ENCODE measurements around the gene BACE1. TPM values are rescaled to one million over a fixed set of nuclear protein-coding genes. Genes with fewer than 3 reads are reported as not detected.

Gene BACE1
- total RNA-seq, 2 donors from 2014 or later: 12.4 to 28.4 TPM

DNA sequence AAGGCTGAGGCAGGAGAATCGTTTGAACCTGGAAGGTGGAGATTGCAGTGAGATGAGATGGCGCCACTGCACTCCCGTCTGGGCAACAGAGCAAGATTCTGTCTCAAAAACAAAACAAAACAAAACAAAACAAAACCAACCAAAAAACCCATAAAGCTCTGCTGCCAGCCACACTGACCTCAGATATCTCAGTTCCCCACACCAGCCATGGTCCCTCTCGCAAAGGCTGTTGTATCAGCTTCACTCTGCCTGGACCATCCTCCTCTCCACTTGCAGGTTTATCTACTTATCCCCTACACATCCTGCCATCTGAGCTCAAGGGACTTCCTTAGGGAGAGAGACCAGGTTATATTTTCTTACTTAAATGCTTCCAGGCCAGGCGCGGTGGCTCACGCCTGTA, 13.8 kb downstream of the BACE1 start:
- H3K9me3 ChIP-seq: no peaks in the 10 kb centered on the region
- no peak for DNase-seq (ENCODE audit: low spot score)
- TF ChIP-seq POLR2AphosphoS5 (IDR thresholded peaks at IDR 0.05) (no peak), POLR2A (IDR thresholded peaks at IDR 0.05) (no peak)
- TF ChIP-seq, protein P1, sequence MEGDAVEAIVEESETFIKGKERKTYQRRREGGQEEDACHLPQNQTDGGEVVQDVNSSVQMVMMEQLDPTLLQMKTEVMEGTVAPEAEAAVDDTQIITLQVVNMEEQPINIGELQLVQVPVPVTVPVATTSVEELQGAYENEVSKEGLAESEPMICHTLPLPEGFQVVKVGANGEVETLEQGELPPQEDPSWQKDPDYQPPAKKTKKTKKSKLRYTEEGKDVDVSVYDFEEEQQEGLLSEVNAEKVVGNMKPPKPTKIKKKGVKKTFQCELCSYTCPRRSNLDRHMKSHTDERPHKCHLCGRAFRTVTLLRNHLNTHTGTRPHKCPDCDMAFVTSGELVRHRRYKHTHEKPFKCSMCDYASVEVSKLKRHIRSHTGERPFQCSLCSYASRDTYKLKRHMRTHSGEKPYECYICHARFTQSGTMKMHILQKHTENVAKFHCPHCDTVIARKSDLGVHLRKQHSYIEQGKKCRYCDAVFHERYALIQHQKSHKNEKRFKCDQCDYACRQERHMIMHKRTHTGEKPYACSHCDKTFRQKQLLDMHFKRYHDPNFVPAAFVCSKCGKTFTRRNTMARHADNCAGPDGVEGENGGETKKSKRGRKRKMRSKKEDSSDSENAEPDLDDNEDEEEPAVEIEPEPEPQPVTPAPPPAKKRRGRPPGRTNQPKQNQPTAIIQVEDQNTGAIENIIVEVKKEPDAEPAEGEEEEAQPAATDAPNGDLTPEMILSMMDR (IDR thresholded peaks at IDR 0.05): no peak
- 96% methylated on average over 7 of the region's 7 CpGs for WGBS
- no peak overlapping the region for H3K27ac ChIP-seq
- H3K4me1 ChIP-seq (replicated peaks): no peaks in the 10 kb centered on the region
- H3K36me3 ChIP-seq: no peaks in the 10 kb centered on the region
- no peaks in the 10 kb centered on the region for H3K27me3 ChIP-seq (replicated peaks; ENCODE audit: insufficient read depth)
- H3K4me3 ChIP-seq: no peak overlapping the region
- intact Hi-C loops (cut with DNase I): no loop called here

DNA sequence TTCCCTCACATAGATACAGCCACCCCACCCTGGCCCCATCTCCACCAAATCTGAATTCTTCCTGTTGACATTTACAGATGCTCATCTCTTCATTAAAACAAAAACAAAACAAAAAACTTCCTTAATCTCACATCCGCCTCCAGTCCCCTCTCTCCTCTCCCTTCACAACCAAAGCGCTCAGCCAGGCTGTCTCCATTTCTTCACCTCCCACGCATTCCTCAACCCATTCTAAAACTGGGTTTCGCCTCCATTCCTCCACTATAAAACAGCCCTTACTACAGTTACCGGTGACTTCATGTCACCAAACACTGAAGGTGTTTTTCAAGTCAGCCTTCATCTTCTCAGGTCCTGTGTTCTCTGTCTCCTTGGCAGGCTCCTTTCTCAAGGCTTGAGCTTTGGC, 15.3 kb downstream of the BACE1 start:
- no peak for DNase-seq (ENCODE audit: low spot score)
- H3K9me3 ChIP-seq: no peaks in the 10 kb centered on the region
- 55% methylated on average over 5 of the region's 5 CpGs for WGBS
- no peaks in the 10 kb centered on the region for H3K36me3 ChIP-seq
- H3K4me3 ChIP-seq: no peak overlapping the region
- H3K4me1 ChIP-seq (replicated peaks): no peaks in the 10 kb centered on the region
- no peaks in the 10 kb centered on the region for H3K27me3 ChIP-seq (replicated peaks; ENCODE audit: insufficient read depth)
- no peak overlapping the region for H3K27ac ChIP-seq
- intact Hi-C loops (cut with DNase I): no loop called here
- TF ChIP-seq POLR2A (IDR thresholded peaks at IDR 0.05) (no peak), POLR2AphosphoS5 (IDR thresholded peaks at IDR 0.05) (no peak)
- TF ChIP-seq, protein P1 (IDR thresholded peaks at IDR 0.05): no peak

DNA sequence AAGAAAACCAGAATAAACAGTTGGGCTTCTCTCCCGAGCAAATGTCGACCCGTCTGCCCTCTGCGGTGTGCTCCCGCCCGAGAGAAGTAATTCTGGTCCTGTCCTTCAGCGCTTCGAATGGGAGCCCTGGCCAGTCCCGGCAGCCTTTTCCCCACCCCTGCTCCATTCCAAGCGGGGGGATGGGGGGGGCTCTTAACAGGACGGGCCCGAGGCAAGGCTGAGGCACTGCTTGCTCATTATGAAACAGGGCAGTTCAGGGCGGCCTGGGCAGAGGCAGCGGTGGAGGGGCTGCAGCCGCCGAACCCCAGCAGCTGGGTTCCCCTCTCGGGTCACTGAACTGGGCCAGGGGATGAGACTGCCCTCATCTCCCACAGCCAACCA, 15.8 kb downstream of the BACE1 start:
- DNase-seq (ENCODE audit: low spot score): no peak
- no peaks in the 10 kb centered on the region for H3K9me3 ChIP-seq
- H3K4me1 ChIP-seq (replicated peaks): no peaks in the 10 kb centered on the region
- no peak overlapping the region for H3K27ac ChIP-seq
- H3K27me3 ChIP-seq (replicated peaks; ENCODE audit: insufficient read depth): no peaks in the 10 kb centered on the region
- H3K36me3 ChIP-seq: no peaks in the 10 kb centered on the region
- H3K4me3 ChIP-seq: no peak overlapping the region
- WGBS: 10% methylated on average over 13 of the region's 17 CpGs
- intact Hi-C loops (cut with DNase I): no loop called here
- TF ChIP-seq POLR2AphosphoS5 (IDR thresholded peaks at IDR 0.05) (no peak), POLR2A (IDR thresholded peaks at IDR 0.05) (no peak)
- TF ChIP-seq, protein P1 (IDR thresholded peaks at IDR 0.05): no peak

DNA sequence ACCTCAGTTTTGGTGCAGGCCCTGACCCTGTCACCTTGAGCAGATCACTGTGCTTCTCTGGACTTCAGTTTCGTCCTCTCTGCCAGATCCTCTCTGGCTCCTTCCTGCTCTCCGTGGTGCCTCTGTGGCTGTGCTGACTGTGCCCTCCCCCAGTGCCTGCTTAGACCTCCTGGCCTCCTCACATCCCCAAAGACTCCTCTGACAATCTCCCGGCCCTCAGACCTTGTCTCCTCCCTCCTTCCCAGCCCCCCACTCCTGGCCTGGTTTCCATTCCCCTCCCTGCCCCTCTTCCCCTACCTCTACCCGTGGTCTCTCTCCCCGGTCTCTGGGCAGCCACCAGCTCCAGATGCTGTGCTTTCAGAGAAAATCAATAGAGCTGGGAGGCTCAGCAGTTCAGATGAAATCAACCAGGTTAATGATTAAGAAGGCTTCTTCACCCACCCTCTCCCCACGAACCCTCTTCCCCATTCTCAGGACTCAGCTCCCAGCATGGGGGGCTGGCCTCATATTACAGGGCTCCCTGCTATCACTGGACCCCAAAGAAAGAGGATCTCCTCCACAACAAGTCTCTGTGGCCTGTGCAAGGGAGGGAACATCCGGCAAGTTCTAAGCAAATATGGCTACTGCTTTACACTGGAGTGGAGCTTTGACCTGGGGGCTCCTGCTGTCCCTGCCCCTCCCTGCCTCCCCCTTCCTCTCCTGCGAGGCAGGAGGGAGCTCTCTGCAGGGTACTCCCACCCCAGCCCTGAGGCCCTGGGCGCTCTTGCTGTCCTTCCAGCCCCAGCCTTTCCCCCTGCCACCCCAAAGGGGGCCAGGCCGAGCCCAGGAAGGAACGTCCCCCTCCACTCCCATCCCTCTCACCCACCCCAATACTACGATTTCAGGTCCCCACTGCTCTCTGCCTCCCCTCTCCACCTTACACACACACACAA, 16.4 kb downstream of the BACE1 start:
- H3K27me3 ChIP-seq (replicated peaks; ENCODE audit: insufficient read depth): no peaks in the 10 kb centered on the region
- TF ChIP-seq, protein P1 (IDR thresholded peaks at IDR 0.05): no peak
- TF ChIP-seq POLR2AphosphoS5 (IDR thresholded peaks at IDR 0.05) (no peak), POLR2A (IDR thresholded peaks at IDR 0.05) (no peak)
- no peaks in the 10 kb centered on the region for H3K9me3 ChIP-seq
- no peak overlapping the region for H3K27ac ChIP-seq
- H3K36me3 ChIP-seq: no peaks in the 10 kb centered on the region
- no peak for DNase-seq (ENCODE audit: low spot score)
- intact Hi-C loops (cut with DNase I): no loop called here
- H3K4me1 ChIP-seq (replicated peaks): no peaks in the 10 kb centered on the region
- no peak overlapping the region for H3K4me3 ChIP-seq
- 47% methylated on average over 12 of the region's 12 CpGs for WGBS

DNA sequence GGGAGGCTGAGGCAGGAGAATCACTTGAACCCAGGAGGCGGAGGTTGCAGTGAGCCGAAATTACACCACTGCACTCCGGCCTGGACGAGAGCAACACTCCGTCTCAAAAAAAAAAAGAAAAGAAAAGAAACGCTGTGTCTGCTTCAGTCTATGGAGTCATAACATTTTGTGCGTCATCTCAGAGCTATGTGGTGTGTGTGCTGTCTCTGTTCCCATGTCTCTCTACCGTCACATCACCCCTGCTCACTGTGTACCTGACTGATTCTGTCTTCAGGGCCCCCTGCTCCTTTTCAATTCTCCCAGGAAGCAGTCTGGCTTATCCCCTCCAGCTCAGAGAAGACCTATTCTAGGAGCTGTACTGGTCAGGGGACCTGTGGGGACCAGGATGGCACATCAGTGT, 17.9 kb downstream of the BACE1 start:
- Histone ChIP-seq H3K9me3 (no peaks in the 10 kb centered on the region), H3K27ac (no peak overlapping the region), H3K27me3 (replicated peaks; ENCODE audit: insufficient read depth) (no peaks in the 10 kb centered on the region), H3K4me1 (replicated peaks) (no peaks in the 10 kb centered on the region), H3K4me3 (no peak overlapping the region), H3K36me3 (peaks cover 0 to 3% of the 10 kb centered on the region in 2 donors)
- intact Hi-C loops (cut with DNase I): no loop called here
- no peak for DNase-seq (ENCODE audit: low spot score)
- TF ChIP-seq POLR2AphosphoS5 (IDR thresholded peaks at IDR 0.05) (no peak), POLR2A (IDR thresholded peaks at IDR 0.05) (no peak)
- TF ChIP-seq, protein P1 (IDR thresholded peaks at IDR 0.05): no peak
- WGBS: 94% methylated on average over 8 of the region's 8 CpGs
